H9 (cell line): ENCODE data around the gene TNFRSF1B. TPM values are rescaled to one million over a fixed set of nuclear protein-coding genes. Genes with fewer than 3 reads are reported as not detected.

Source experiments
- DNase-seq: peaks from one replicate; pipeline ENCODE4 v3.0.0-alpha.2; 2017
- H2AFZ ChIP-seq: one replicate; pipeline ENCODE4 v1.6.1; 2013; ENCODE audit warnings: mild to moderate bottlenecking, low read length, control low read depth, moderate library complexity
- H2AK5ac ChIP-seq: 2 replicates; pipeline ENCODE4 v1.6.1; 2013; ENCODE audit warnings: low read length, control low read depth, mixed read lengths; ENCODE audit not compliant: insufficient read length
- H2BK120ac ChIP-seq: one replicate; pipeline ENCODE4 v1.6.1; 2013; ENCODE audit warnings: low read depth, mild to moderate bottlenecking, low read length, control low read depth, inconsistent platforms; ENCODE audit not compliant: poor library complexity, severe bottlenecking
- H2BK12ac ChIP-seq: 2 replicates; pipeline ENCODE4 v1.6.1; 2013; ENCODE audit warnings: low read length, control low read depth, mixed read lengths, low read depth; ENCODE audit not compliant: insufficient read length
- H2BK15ac ChIP-seq: 2 replicates; pipeline ENCODE4 v1.6.1; 2013; ENCODE audit warnings: low read depth, low read length, control low read depth
- H2BK20ac ChIP-seq: one replicate; pipeline ENCODE4 v1.6.1; 2013; ENCODE audit warnings: low read depth, mild to moderate bottlenecking, low read length, control low read depth, inconsistent platforms; ENCODE audit not compliant: poor library complexity, severe bottlenecking
- H2BK5ac ChIP-seq: 2 replicates; pipeline ENCODE4 v1.6.1; 2013; ENCODE audit warnings: low read length, control low read depth, mixed read lengths; ENCODE audit not compliant: insufficient read length
- H3K14ac ChIP-seq: 2 replicates; pipeline ENCODE4 v1.6.1; 2013; ENCODE audit warnings: low read length, control low read depth; ENCODE audit not compliant: insufficient read depth
- H3K18ac ChIP-seq: 2 replicates; pipeline ENCODE4 v1.6.1; 2013; ENCODE audit warnings: low read depth, mild to moderate bottlenecking, mixed read lengths, low read length, control low read depth; ENCODE audit not compliant: insufficient read length
- H3K23ac ChIP-seq: 2 replicates; pipeline ENCODE4 v1.6.1; 2013; ENCODE audit warnings: low read length, control low read depth, mixed read lengths, low read depth; ENCODE audit not compliant: insufficient read length
- H3K23me2 ChIP-seq: 2 replicates; pipeline ENCODE4 v1.6.1; 2013; ENCODE audit warnings: low read depth, mild to moderate bottlenecking, mixed read lengths, low read length, control low read depth; ENCODE audit not compliant: insufficient read length, poor library complexity, severe bottlenecking
- H3K27ac ChIP-seq: 2 replicates; pipeline ENCODE4 v1.5.1; 2013; ENCODE audit warnings: low read length, control low read depth, mixed read lengths, low read depth; ENCODE audit not compliant: insufficient read length
- H3K27me3 ChIP-seq: 2 replicates; pipeline ENCODE4 v1.6.1; 2013; ENCODE audit warnings: low read length, control low read depth, inconsistent platforms; ENCODE audit not compliant: insufficient read depth
- H3K4ac ChIP-seq: 2 replicates; pipeline ENCODE4 v1.6.1; 2013; ENCODE audit warnings: low read depth, mild to moderate bottlenecking, control low read depth, inconsistent platforms, low read length, moderate library complexity
- H3K4me1 ChIP-seq: 2 replicates; pipeline ENCODE4 v1.6.1; 2013; ENCODE audit warnings: low read length, control low read depth, inconsistent platforms; ENCODE audit not compliant: insufficient read depth
- H3K4me2 ChIP-seq: 2 replicates; pipeline ENCODE4 v1.6.1; 2013; ENCODE audit warnings: low read length, control low read depth, mixed read lengths; ENCODE audit not compliant: insufficient read length, insufficient read depth
- H3K56ac ChIP-seq: 2 replicates; pipeline ENCODE4 v1.6.1; 2013; ENCODE audit warnings: low read depth, mild to moderate bottlenecking, mixed read lengths, low read length, control low read depth; ENCODE audit not compliant: insufficient read length
- H3K79me1 ChIP-seq: 2 replicates; pipeline ENCODE4 v1.6.1; 2013; ENCODE audit warnings: low read depth, mild to moderate bottlenecking, moderate library complexity, low read length, control low read depth, inconsistent platforms; ENCODE audit not compliant: insufficient read depth, poor library complexity, severe bottlenecking
- H3K79me2 ChIP-seq: 2 replicates; pipeline ENCODE4 v1.6.1; 2013; ENCODE audit warnings: low read length, control low read depth, inconsistent platforms; ENCODE audit not compliant: insufficient read depth
- H3K9ac ChIP-seq: 2 replicates; pipeline ENCODE4 v1.6.1; 2013; ENCODE audit warnings: low read length, control low read depth, mixed read lengths; ENCODE audit not compliant: insufficient read length; ENCODE audit errors: extremely low read depth
- H3K9me3 ChIP-seq: one replicate; pipeline ENCODE4 v1.6.1; 2013; ENCODE audit warnings: low read depth, low read length, inconsistent platforms; ENCODE audit not compliant: control insufficient read depth
- H3T11ph ChIP-seq: one replicate; pipeline ENCODE4 v1.6.1; 2013; ENCODE audit warnings: mild to moderate bottlenecking, low read length, control low read depth, inconsistent platforms
- H4K20me1 ChIP-seq: one replicate; pipeline ENCODE4 v1.6.1; 2013; ENCODE audit not compliant: control insufficient read depth, insufficient read length, insufficient read depth
- H4K5ac ChIP-seq: 2 replicates; pipeline ENCODE4 v1.6.1; 2013; ENCODE audit warnings: low read depth, mild to moderate bottlenecking, mixed read lengths, low read length, control low read depth; ENCODE audit not compliant: insufficient read length
- H4K8ac ChIP-seq: replicated peaks from 2 replicates; pipeline ENCODE4 v1.6.1; 2013; ENCODE audit warnings: low read length, control low read depth, mixed read lengths, low read depth; ENCODE audit not compliant: insufficient read length
- H4K91ac ChIP-seq: 2 replicates; pipeline ENCODE4 v1.6.1; 2013; ENCODE audit warnings: low read depth, mild to moderate bottlenecking, moderate library complexity, mixed read lengths, low read length, control low read depth; ENCODE audit not compliant: insufficient read length
- H3K27ac Mint-ChIP-seq, 3 experiments: 2 replicates in 2 of 3; 3 replicates in 1 of 3; pipeline ENCODE4 v1.8.0; 2020 to 2021; ENCODE audit warnings: mixed read lengths in 3 of 3, mild to moderate bottlenecking in 1 of 3, moderate library complexity in 1 of 3
- H3K27me3 Mint-ChIP-seq: 2 replicates; pipeline ENCODE4 v1.8.0; 2021; ENCODE audit warnings: low read depth, mild to moderate bottlenecking, moderate library complexity, mixed read lengths
- H3K36me3 Mint-ChIP-seq, 3 experiments: 2 replicates in 2 of 3; 3 replicates in 1 of 3; pipeline ENCODE4 v1.8.0; 2020 to 2021; ENCODE audit warnings: low read depth in 3 of 3, mixed read lengths in 3 of 3; ENCODE audit not compliant: insufficient read depth in 1 of 3
- H3K4me1 Mint-ChIP-seq, 2 experiments: 2 replicates each; pipeline ENCODE4 v1.8.0; 2020; ENCODE audit warnings: mixed read lengths in 2 of 2
- H3K4me3 Mint-ChIP-seq, 2 experiments: 2 replicates in 1 of 2; 3 replicates in 1 of 2; pipeline ENCODE4 v1.8.0; 2020 to 2021; ENCODE audit warnings: mild to moderate bottlenecking in 2 of 2, mixed read lengths in 2 of 2, moderate library complexity in 1 of 2
- H3K9me3 Mint-ChIP-seq, 2 experiments: 2 replicates in 1 of 2; 3 replicates in 1 of 2; pipeline ENCODE4 v1.8.0; 2020; ENCODE audit warnings: mild to moderate bottlenecking in 2 of 2, mixed read lengths in 2 of 2, moderate library complexity in 1 of 2
- CTCF ChIP-seq: fragments of 200-600 bp; sonication (generic); conservative IDR thresholded peaks from 3 replicates; pipeline ENCODE4 v1.8.0; 2021; ENCODE audit warnings: antibody characterized with exemption, mild to moderate bottlenecking
- WGBS: extraction: QIAGEN DNeasy Blood & Tissue Kit; methylation state at CpG from one replicate; pipeline ENCODE4 v1.1.7; 2013; ENCODE audit warnings: missing lambda C conversion rate, low lambda C conversion rate, mixed read lengths; ENCODE audit not compliant: insufficient read length; ENCODE audit errors: extremely low coverage; 5-methylcytosine and 5-hydroxymethylcytosine counted together
- total RNA-seq: library from RNA; stranded (reverse); gene quantifications from 2 replicates; pipeline ENCODE4 v1.2.1, GENCODE V29; 2021

The TNFRSF1B gene
- total RNA-seq, 1 experiment from 2014 or later = 0.57 TPM

DNA sequence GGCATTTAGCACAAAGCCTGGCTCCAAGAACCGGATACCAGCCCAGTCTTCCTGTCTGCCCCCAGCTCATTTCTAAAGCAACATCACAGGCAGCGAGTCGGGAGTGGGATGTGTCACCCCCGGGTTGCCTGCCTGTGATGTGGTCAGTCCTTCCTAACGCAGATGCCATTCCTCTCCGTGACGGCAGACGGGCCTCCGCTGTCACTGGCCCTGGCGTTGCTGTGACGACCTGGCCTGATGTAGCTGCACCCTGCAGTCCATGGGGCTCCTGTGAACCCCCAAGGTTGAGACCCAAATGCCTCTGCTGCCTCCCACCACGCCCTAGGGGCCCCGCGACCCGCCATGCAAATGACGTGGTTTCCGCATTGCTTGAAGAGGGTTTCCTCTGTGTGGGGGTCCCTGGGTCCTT, 12.3 kb downstream of the TNFRSF1B start:
- H4K8ac ChIP-seq = no peak overlapping the region
- peaks cover 4% of the 10 kb centered on the region for H3K27me3 Mint-ChIP-seq
- no peak overlapping the region for H2AK5ac ChIP-seq
- no peak overlapping the region for H4K5ac ChIP-seq
- no peak overlapping the region for H3T11ph ChIP-seq
- H3K79me2 ChIP-seq = no peaks in the 10 kb centered on the region
- H3K14ac ChIP-seq = 0 out of 2 replicates have a peak overlapping the region, but pooled peaks have one; percentile 60
- no peak overlapping the region for H3K4me2 ChIP-seq
- H3K79me1 ChIP-seq = no peaks in the 10 kb centered on the region
- H3K4me1 Mint-ChIP-seq = peaks cover 24 to 43% of the 10 kb centered on the region in 2 experiments
- H2BK15ac ChIP-seq = no peak overlapping the region
- no peak overlapping the region for H3K4ac ChIP-seq
- H2BK20ac ChIP-seq = no peak overlapping the region
- H3K56ac ChIP-seq = no peak overlapping the region
- WGBS = no CpG with 5 or more reads among the region's 17 CpGs
- TF ChIP-seq CTCF = no peak
- H3K9me3 Mint-ChIP-seq = no peaks in the 10 kb centered on the region; a peak in 2 of 5 replicates
- no peak overlapping the region for H3K4me3 Mint-ChIP-seq
- H3K27me3 ChIP-seq = no peaks in the 10 kb centered on the region
- no peak overlapping the region for H2BK5ac ChIP-seq
- H3K18ac ChIP-seq = no peak overlapping the region
- H3K36me3 Mint-ChIP-seq = no peaks in the 10 kb centered on the region
- no peak overlapping the region for H3K27ac Mint-ChIP-seq
- H3K9me3 ChIP-seq = no peaks in the 10 kb centered on the region
- H4K91ac ChIP-seq = no peak overlapping the region
- no peak overlapping the region for H3K9ac ChIP-seq
- H3K23me2 ChIP-seq = no peaks in the 10 kb centered on the region
- no peak overlapping the region for H3K23ac ChIP-seq
- no peak overlapping the region for H2BK120ac ChIP-seq
- H4K20me1 ChIP-seq = no peaks in the 10 kb centered on the region
- no peak overlapping the region for H2AFZ ChIP-seq
- no peak overlapping the region for H3K27ac ChIP-seq
- H2BK12ac ChIP-seq = no peak overlapping the region
- no peaks in the 10 kb centered on the region; the same call in 1 of the 2 replicates for H3K4me1 ChIP-seq
- DNase-seq = no peak
